Measurements from ENCODE around the gene BCL6B. TPM values are rescaled to one million over a fixed set of nuclear protein-coding genes. Genes with fewer than 3 reads are reported as not detected.

Gene BCL6B
- total and polyA plus RNA-seq, 2 of the 4 experiments (the other 2 are of a cell fraction) = not detected

- H3K9ac ChIP-seq (ENCODE audit: low read depth, low read length) = peak overlapping the region; percentile 24
- H2BK15ac ChIP-seq (ENCODE audit: low read depth, low read length) = no peak overlapping the region
- no peak overlapping the region for H2AK5ac ChIP-seq (ENCODE audit: low read depth, low read length)
- no peak overlapping the region for H3K4me3 ChIP-seq (ENCODE audit: insufficient read depth, low read depth, low read length)
- ChIA-PET POLR2A (ENCODE audit: unreplicated experiment) (interaction anchor here (0.6 kb wide), 1 partner anchor 10 kb away, joined by 4 read pairs; no protein-coding TSS in a partner anchor), CTCF (interaction anchor here (0.6 to 1.6 kb wide), 5 partner anchors 10 to 398 kb away, joined by 3 to 13 read pairs (median 4); no protein-coding TSS in a partner anchor)
- H2BK120ac ChIP-seq (ENCODE audit: low read depth, low read length) = no peak overlapping the region
- intact Hi-C loops (cut with micrococcal nuclease) = loop anchor here (1.0 to 5.0 kb wide), 3 partner anchors 109 to 356 kb away; no protein-coding TSS in a partner anchor
- no peaks in the 10 kb centered on the region for H3K36me3 ChIP-seq (ENCODE audit: control insufficient read depth, insufficient read depth, low read length)
- 4% methylated on average over 15 of the region's 53 CpGs; no CpG with 5 or more reads in 1 of the 2 experiments for WGBS, 2 experiments (ENCODE audit: extremely low coverage in 2 of 2, insufficient read length in 1 of 2)
- H3K27ac ChIP-seq (ENCODE audit: insufficient read depth, low read length) = no peak overlapping the region
- no peak overlapping the region for H2BK20ac ChIP-seq (ENCODE audit: low read depth, low read length)
- TF ChIP-seq NFE2L2 (IDR thresholded peaks at IDR 0.05; ENCODE audit: low read depth, low read length) (no peak), RCOR1 (IDR thresholded peaks at IDR 0.05; ENCODE audit: insufficient replicate concordance, low read length) (no peak), POLR2A (IDR thresholded peaks at IDR 0.05; ENCODE audit: low read depth, low read length) (0 out of 2 replicates have a peak, but pooled peaks have one; percentile 39), RAD21 (IDR thresholded peaks at IDR 0.05; ENCODE audit: low read length) (peak; percentile 80), MAZ (IDR thresholded peaks at IDR 0.05; ENCODE audit: borderline replicate concordance, low read depth, low read length) (0 out of 2 replicates have a peak, but pooled peaks have one; percentile 21), CTCF (conservative IDR thresholded peaks at IDR 0.05; ENCODE audit: low read depth, low read length) (peak; percentile 87), BHLHE40 (IDR thresholded peaks at IDR 0.05; ENCODE audit: low read depth, low read length) (no peak), CEBPB (IDR thresholded peaks at IDR 0.05; ENCODE audit: low read depth, low read length) (no peak), SMC3 (IDR thresholded peaks at IDR 0.05; ENCODE audit: low read depth, low read length) (peak; percentile 66)
- dilution Hi-C loops (cut with HindIII; ENCODE audit: low sequenced_read_pairs, unreplicated experiment) = no loop called here
- peak; percentile 36 for DNase-seq
- H2AK9ac ChIP-seq (replicated peaks; ENCODE audit: low read depth, low read length, poor library complexity) = peak overlapping the region; percentile 83
- no peak overlapping the region for H3K14ac ChIP-seq (replicated peaks; ENCODE audit: low read depth, low read length)
- no peak overlapping the region for H2BK5ac ChIP-seq (ENCODE audit: low read depth, low read length, poor library complexity, severe bottlenecking)
- no peaks in the 10 kb centered on the region for H4K20me1 ChIP-seq (ENCODE audit: insufficient read depth, low read length)
- H2AFZ ChIP-seq (replicated peaks; ENCODE audit: low read length, poor library complexity) = peak overlapping the region; percentile 95
- no peaks in the 10 kb centered on the region for H3K9me3 ChIP-seq (ENCODE audit: control insufficient read depth, insufficient read depth, low read length)
- no peak overlapping the region for H4K91ac ChIP-seq (ENCODE audit: insufficient read depth, low read depth, low read length)
- peaks cover 4% of the 10 kb centered on the region; the same call in 1 of the 2 replicates for H3K4me1 ChIP-seq (ENCODE audit: control insufficient read depth, insufficient read depth, low read length)
- no peaks in the 10 kb centered on the region; the same call in 1 of the 2 replicates for H3K9me1 ChIP-seq (ENCODE audit: insufficient read depth, low read length)
- H4K5ac ChIP-seq (ENCODE audit: low read depth, low read length) = 0 out of 2 replicates have a peak overlapping the region, but pooled peaks have one; percentile 14
- H3K4me2 ChIP-seq (ENCODE audit: low read depth, low read length) = peak overlapping the region; percentile 62
- peak; percentile 89 for ATAC-seq (ENCODE audit: low read depth)
- no peaks in the 10 kb centered on the region for H3K79me1 ChIP-seq (ENCODE audit: low read depth in 1 of 2, low read length in 2 of 2)
- in situ Hi-C loops (cut with MboI; ENCODE audit: low sequenced_read_pairs) = no loop called here
- H3K23ac ChIP-seq (ENCODE audit: low read depth, low read length) = no peak overlapping the region
- H3K56ac ChIP-seq (ENCODE audit: extremely low read depth, insufficient read depth, low read length) = no peak overlapping the region
- peak overlapping the region; percentile 45 to 79; a peak in 3 of 4 replicates for H4K8ac ChIP-seq (ENCODE audit: low read depth in 2 of 2, low read length in 2 of 2)
- peaks cover 10% of the 10 kb centered on the region; the same call in 1 of the 2 replicates for H3K27me3 ChIP-seq (ENCODE audit: control insufficient read depth, insufficient read depth, low read length)
- H3K4ac ChIP-seq (ENCODE audit: low read depth, low read length) = no peak overlapping the region; the same call in 1 of the 2 replicates
- BruUV-seq (replicated peaks) = no TSS peak
- no peak overlapping the region for H3K18ac ChIP-seq (ENCODE audit: low read depth, low read length)
These were observed 664 bp upstream of the BCL6B start for GRCh38 chr17:7021993-7022778.
